GM23338 (cell line): ENCODE results near the gene IBSP. TPM values are rescaled to one million over a fixed set of nuclear protein-coding genes. Genes with fewer than 3 reads are reported as not detected.

Experiments
- ATAC-seq: fragments of 200-7000 bp; cut with Tn5 transposase; 3 replicates; pipeline ENCODE4 v1.9.1; 2020
- DNase-seq: peaks from one replicate; pipeline ENCODE4 v3.0.0-alpha.2; 2015; ENCODE audit warnings: low spot score
- H2AFZ ChIP-seq: fragments of 200-600 bp; sonication (generic); 2 replicates; pipeline ENCODE4 v1.8.0; 2016; ENCODE audit warnings: antibody characterized with exemption, mild to moderate bottlenecking, moderate library complexity
- H3F3A ChIP-seq: fragments of 200-600 bp; sonication (generic); replicated peaks from 2 replicates; pipeline ENCODE4 v1.8.0; 2017; ENCODE audit warnings: antibody characterized with exemption, mixed run types, low read depth
- H3K27ac ChIP-seq: fragments of 200-600 bp; sonication (generic); 2 replicates; pipeline ENCODE4 v1.6.1; 2016; ENCODE audit warnings: low read depth
- H3K27me3 ChIP-seq: fragments of 200-600 bp; sonication (generic); 2 replicates; pipeline ENCODE4 v1.8.0; 2016; ENCODE audit warnings: mild to moderate bottlenecking, mixed run types, moderate library complexity; ENCODE audit not compliant: insufficient read depth
- H3K36me3 ChIP-seq: fragments of 200-600 bp; sonication (generic); 2 replicates; pipeline ENCODE4 v1.8.0; 2016; ENCODE audit warnings: mild to moderate bottlenecking; ENCODE audit not compliant: insufficient read depth
- H3K4me1 ChIP-seq: fragments of 200-600 bp; sonication (generic); 2 replicates; pipeline ENCODE4 v1.8.0; 2016; ENCODE audit warnings: mild to moderate bottlenecking, moderate library complexity; ENCODE audit not compliant: insufficient read depth
- H3K4me2 ChIP-seq: fragments of 200-600 bp; sonication (generic); 2 replicates; pipeline ENCODE4 v1.7.1; 2017; ENCODE audit warnings: mixed run types
- H3K4me3 ChIP-seq: fragments of 200-600 bp; sonication (generic); 2 replicates; pipeline ENCODE4 v1.6.1; 2016; ENCODE audit warnings: mixed run types
- H3K79me2 ChIP-seq: fragments of 200-600 bp; sonication (generic); replicated peaks from 2 replicates; pipeline ENCODE4 v1.8.0; 2017; ENCODE audit warnings: mild to moderate bottlenecking; ENCODE audit not compliant: insufficient read depth
- H3K9me2 ChIP-seq: fragments of 200-600 bp; sonication (generic); 2 replicates; pipeline ENCODE4 v1.8.0; 2017; ENCODE audit not compliant: insufficient read depth
- H4K20me1 ChIP-seq: fragments of 200-600 bp; sonication (generic); replicated peaks from 2 replicates; pipeline ENCODE4 v1.8.0; 2017; ENCODE audit warnings: mild to moderate bottlenecking; ENCODE audit not compliant: insufficient read depth
- H3K27ac Mint-ChIP-seq: 2 replicates; pipeline ENCODE4 v1.8.0; 2020; ENCODE audit warnings: inconsistent platforms, mild to moderate bottlenecking, moderate library complexity, mixed read lengths
- H3K27me3 Mint-ChIP-seq: 3 replicates; pipeline ENCODE4 v1.8.0; 2022; ENCODE audit warnings: low read depth, mild to moderate bottlenecking, moderate library complexity, mixed read lengths, inconsistent platforms; ENCODE audit not compliant: insufficient read depth, poor library complexity
- H3K36me3 Mint-ChIP-seq: 3 replicates; pipeline ENCODE4 v1.8.0; 2021; ENCODE audit warnings: low read depth, mild to moderate bottlenecking, inconsistent platforms, moderate library complexity, mixed read lengths
- H3K4me1 Mint-ChIP-seq: 3 replicates; pipeline ENCODE4 v1.8.0; 2020; ENCODE audit warnings: mild to moderate bottlenecking, inconsistent platforms, mixed read lengths
- H3K4me3 Mint-ChIP-seq: 3 replicates; pipeline ENCODE4 v1.8.0; 2021; ENCODE audit warnings: moderate library complexity, mild to moderate bottlenecking, inconsistent platforms, mixed read lengths
- H3K9me3 Mint-ChIP-seq: 3 replicates; pipeline ENCODE4 v1.8.0; 2020; ENCODE audit warnings: moderate library complexity, mild to moderate bottlenecking, inconsistent platforms, mixed read lengths
- EZH2 ChIP-seq: fragments of 200-600 bp; sonication (generic); IDR thresholded peaks from one replicate; pipeline ENCODE4 v1.8.0; 2017; ENCODE audit warnings: antibody characterized with exemption, mild to moderate bottlenecking, low read depth; ENCODE audit not compliant: unreplicated experiment
- JUNB ChIP-seq: IDR thresholded peaks from one replicate; pipeline ENCODE4 v1.6.1; 2016; ENCODE audit warnings: antibody characterized with exemption; ENCODE audit not compliant: unreplicated experiment
- STAT1 ChIP-seq: IDR thresholded peaks from one replicate; pipeline ENCODE4 v1.6.1; 2016; ENCODE audit warnings: antibody characterized with exemption; ENCODE audit not compliant: unreplicated experiment
- polyA plus RNA-seq: library from polyadenylated mRNA; unstranded; fragments of >200 nt; fragmentation: Nextera tagmentation; extraction: Ambion mirVana; gene quantifications from 2 replicates; pipeline ENCODE4 v1.2.1, GENCODE V29; 2016
- total RNA-seq: library from RNA; depleted of rRNA; stranded (reverse); fragments of >200 nt; shearing (Covaris generic); gene quantifications from 2 replicates; pipeline ENCODE4 v1.2.3, GENCODE V29; 2014
- TF ChIP-seq, protein P1 (sequence below): IDR thresholded peaks from 2 replicates; pipeline ENCODE4 v1.6.1; 2016; ENCODE audit warnings: antibody characterized with exemption
- TF ChIP-seq, protein P2 (sequence below): fragments of 250-450 bp; sonication (Bioruptor Pico); IDR thresholded peaks from 2 replicates; pipeline ENCODE4 v1.5.0; 2020; ENCODE audit warnings: mild to moderate bottlenecking, moderate library complexity
- TF ChIP-seq, protein P3 (sequence below), 2 experiments: fragments of 200-600 bp in 1 of 2; sonication (generic) in 1 of 2; conservative IDR thresholded peaks; 2 replicates each; pipeline versions ENCODE4 v1.5.1 to v1.6.1; 2016 to 2017; ENCODE audit warnings: antibody characterized with exemption in 2 of 2, low read depth in 2 of 2, mild to moderate bottlenecking in 2 of 2, moderate library complexity in 1 of 2

The IBSP gene
- total and polyA plus RNA-seq, 2 experiments from 2014 or later, result not detected

GRCh38 chr4:87824352-87824751 lies 25.0 kb downstream of the IBSP start:
- H3K27ac Mint-ChIP-seq, result no peak overlapping the region
- no peaks in the 10 kb centered on the region; the same call in 1 of the 2 replicates for H3K4me1 ChIP-seq
- peaks cover 7% of the 10 kb centered on the region for H3K36me3 Mint-ChIP-seq
- peaks cover 11% of the 10 kb centered on the region for H3K4me1 Mint-ChIP-seq
- 0 out of 3 replicates have a peak, but pooled peaks cover 3% of the 10 kb centered on the region for H3K9me3 Mint-ChIP-seq
- no peaks in the 10 kb centered on the region for H3K27me3 ChIP-seq
- H3K79me2 ChIP-seq, result no peaks in the 10 kb centered on the region
- H2AFZ ChIP-seq, result no peak overlapping the region
- H3K9me2 ChIP-seq, result peaks cover 25% of the 10 kb centered on the region; the same call in 1 of the 2 replicates
- H4K20me1 ChIP-seq, result no peaks in the 10 kb centered on the region
- no peak overlapping the region for H3K4me3 ChIP-seq
- ATAC-seq (no peak), DNase-seq (no peak)
- no peaks in the 10 kb centered on the region for H3K36me3 ChIP-seq
- H3F3A ChIP-seq, result no peaks in the 10 kb centered on the region
- H3K4me3 Mint-ChIP-seq, result no peak overlapping the region
- no peak overlapping the region for H3K4me2 ChIP-seq
- peaks cover 11% of the 10 kb centered on the region for H3K27me3 Mint-ChIP-seq
- TF ChIP-seq, protein P1, sequence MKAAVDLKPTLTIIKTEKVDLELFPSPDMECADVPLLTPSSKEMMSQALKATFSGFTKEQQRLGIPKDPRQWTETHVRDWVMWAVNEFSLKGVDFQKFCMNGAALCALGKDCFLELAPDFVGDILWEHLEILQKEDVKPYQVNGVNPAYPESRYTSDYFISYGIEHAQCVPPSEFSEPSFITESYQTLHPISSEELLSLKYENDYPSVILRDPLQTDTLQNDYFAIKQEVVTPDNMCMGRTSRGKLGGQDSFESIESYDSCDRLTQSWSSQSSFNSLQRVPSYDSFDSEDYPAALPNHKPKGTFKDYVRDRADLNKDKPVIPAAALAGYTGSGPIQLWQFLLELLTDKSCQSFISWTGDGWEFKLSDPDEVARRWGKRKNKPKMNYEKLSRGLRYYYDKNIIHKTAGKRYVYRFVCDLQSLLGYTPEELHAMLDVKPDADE, result no peak
- TF ChIP-seq STAT1 (no peak), EZH2 (no peak), JUNB (no peak)
- TF ChIP-seq, protein P2, sequence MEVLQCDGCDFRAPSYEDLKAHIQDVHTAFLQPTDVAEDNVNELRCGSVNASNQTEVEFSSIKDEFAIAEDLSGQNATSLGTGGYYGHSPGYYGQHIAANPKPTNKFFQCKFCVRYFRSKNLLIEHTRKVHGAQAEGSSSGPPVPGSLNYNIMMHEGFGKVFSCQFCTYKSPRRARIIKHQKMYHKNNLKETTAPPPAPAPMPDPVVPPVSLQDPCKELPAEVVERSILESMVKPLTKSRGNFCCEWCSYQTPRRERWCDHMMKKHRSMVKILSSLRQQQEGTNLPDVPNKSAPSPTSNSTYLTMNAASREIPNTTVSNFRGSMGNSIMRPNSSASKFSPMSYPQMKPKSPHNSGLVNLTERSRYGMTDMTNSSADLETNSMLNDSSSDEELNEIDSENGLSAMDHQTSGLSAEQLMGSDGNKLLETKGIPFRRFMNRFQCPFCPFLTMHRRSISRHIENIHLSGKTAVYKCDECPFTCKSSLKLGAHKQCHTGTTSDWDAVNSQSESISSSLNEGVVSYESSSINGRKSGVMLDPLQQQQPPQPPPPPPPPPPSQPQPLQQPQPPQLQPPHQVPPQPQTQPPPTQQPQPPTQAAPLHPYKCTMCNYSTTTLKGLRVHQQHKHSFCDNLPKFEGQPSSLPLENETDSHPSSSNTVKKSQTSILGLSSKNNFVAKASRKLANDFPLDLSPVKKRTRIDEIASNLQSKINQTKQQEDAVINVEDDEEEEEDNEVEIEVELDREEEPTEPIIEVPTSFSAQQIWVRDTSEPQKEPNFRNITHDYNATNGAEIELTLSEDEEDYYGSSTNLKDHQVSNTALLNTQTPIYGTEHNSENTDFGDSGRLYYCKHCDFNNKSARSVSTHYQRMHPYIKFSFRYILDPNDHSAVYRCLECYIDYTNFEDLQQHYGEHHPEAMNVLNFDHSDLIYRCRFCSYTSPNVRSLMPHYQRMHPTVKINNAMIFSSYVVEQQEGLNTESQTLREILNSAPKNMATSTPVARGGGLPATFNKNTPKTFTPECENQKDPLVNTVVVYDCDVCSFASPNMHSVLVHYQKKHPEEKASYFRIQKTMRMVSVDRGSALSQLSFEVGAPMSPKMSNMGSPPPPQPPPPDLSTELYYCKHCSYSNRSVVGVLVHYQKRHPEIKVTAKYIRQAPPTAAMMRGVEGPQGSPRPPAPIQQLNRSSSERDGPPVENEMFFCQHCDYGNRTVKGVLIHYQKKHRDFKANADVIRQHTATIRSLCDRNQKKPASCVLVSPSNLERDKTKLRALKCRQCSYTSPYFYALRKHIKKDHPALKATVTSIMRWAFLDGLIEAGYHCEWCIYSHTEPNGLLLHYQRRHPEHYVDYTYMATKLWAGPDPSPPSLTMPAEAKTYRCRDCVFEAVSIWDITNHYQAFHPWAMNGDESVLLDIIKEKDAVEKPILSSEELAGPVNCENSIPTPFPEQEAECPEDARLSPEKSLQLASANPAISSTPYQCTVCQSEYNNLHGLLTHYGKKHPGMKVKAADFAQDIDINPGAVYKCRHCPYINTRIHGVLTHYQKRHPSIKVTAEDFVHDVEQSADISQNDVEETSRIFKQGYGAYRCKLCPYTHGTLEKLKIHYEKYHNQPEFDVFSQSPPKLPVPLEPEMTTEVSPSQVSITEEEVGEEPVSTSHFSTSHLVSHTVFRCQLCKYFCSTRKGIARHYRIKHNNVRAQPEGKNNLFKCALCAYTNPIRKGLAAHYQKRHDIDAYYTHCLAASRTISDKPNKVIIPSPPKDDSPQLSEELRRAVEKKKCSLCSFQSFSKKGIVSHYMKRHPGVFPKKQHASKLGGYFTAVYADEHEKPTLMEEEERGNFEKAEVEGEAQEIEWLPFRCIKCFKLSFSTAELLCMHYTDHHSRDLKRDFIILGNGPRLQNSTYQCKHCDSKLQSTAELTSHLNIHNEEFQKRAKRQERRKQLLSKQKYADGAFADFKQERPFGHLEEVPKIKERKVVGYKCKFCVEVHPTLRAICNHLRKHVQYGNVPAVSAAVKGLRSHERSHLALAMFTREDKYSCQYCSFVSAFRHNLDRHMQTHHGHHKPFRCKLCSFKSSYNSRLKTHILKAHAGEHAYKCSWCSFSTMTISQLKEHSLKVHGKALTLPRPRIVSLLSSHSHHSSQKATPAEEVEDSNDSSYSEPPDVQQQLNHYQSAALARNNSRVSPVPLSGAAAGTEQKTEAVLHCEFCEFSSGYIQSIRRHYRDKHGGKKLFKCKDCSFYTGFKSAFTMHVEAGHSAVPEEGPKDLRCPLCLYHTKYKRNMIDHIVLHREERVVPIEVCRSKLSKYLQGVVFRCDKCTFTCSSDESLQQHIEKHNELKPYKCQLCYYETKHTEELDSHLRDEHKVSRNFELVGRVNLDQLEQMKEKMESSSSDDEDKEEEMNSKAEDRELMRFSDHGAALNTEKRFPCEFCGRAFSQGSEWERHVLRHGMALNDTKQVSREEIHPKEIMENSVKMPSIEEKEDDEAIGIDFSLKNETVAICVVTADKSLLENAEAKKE (CRISPR knock-in tag), result no peak
- TF ChIP-seq, protein P3, sequence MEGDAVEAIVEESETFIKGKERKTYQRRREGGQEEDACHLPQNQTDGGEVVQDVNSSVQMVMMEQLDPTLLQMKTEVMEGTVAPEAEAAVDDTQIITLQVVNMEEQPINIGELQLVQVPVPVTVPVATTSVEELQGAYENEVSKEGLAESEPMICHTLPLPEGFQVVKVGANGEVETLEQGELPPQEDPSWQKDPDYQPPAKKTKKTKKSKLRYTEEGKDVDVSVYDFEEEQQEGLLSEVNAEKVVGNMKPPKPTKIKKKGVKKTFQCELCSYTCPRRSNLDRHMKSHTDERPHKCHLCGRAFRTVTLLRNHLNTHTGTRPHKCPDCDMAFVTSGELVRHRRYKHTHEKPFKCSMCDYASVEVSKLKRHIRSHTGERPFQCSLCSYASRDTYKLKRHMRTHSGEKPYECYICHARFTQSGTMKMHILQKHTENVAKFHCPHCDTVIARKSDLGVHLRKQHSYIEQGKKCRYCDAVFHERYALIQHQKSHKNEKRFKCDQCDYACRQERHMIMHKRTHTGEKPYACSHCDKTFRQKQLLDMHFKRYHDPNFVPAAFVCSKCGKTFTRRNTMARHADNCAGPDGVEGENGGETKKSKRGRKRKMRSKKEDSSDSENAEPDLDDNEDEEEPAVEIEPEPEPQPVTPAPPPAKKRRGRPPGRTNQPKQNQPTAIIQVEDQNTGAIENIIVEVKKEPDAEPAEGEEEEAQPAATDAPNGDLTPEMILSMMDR (conservative IDR thresholded peaks at IDR 0.05; ENCODE audit: low read depth in 2 of 2), result no peak
- H3K27ac ChIP-seq, result no peak overlapping the region
